Breast epithelium (tissue), 3 donors: ENCODE data around the gene CAMK2D.

Experiments
- CTCF ChIP-seq, 3 donors: fragments of 450-650 bp; IDR thresholded peaks; one replicate each; pipeline ENCODE4 v1.5.1; 2016 to 2017; ENCODE audit warnings: antibody characterized with exemption in 3 of 3, mild to moderate bottlenecking in 3 of 3, moderate library complexity in 3 of 3
- POLR2A ChIP-seq: fragments of 450-650 bp; IDR thresholded peaks from one replicate; pipeline ENCODE4 v1.6.1; 2016; ENCODE audit warnings: antibody characterized with exemption, mild to moderate bottlenecking, moderate library complexity
- POLR2AphosphoS5 ChIP-seq, 3 donors: sonication (generic); formaldehyde crosslinking; IDR thresholded peaks; one replicate each; pipeline ENCODE4 v1.6.1; 2017; ENCODE audit warnings: antibody characterized with exemption in 3 of 3

DNA sequence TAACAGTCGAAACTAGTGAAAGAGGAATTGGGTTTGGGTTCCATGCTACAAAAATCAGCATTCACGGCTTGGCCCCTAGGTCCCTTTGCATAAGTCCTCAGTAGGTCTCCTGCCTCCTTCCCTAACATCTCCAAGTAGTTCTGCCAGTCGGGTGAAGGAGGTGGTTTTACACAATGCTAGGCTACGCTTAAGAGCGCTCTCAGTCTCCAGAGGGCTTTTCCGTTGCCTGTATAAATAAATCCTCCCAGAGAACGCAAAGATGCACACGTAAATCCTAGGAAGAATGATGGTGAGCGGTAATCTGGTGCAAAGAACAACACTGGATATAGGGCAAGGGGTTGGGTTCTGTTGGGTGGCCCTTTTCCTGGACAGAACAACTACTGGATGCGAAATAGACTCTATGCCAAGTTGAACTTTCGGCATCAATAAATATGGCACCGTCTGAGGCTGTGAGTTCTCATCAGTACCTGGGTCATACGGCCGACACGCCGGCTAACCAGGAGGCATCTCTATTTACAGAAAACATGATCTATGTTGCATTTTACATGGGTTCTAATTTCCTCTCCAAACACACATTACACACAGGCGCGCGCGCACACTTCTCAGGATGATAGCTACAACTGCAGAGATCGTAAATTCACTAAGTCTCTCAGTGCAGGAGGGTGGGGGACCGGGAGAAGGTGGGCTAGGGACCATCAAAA lies 1.3 kb downstream of the CAMK2D start:
- TF ChIP-seq POLR2AphosphoS5 (IDR thresholded peaks at IDR 0.05): no peak
- TF ChIP-seq CTCF (IDR thresholded peaks at IDR 0.05): no peak
- no peak for TF ChIP-seq POLR2A
